SW 1271 (cell line): ENCODE data around the gene SHISAL2A.

Source experiments
- DNase-seq, 2 experiments: peaks; one replicate each; lab custom pipeline; 2025; lab: John Stamatoyannopoulos, UW

Gene SHISAL2A

DNA sequence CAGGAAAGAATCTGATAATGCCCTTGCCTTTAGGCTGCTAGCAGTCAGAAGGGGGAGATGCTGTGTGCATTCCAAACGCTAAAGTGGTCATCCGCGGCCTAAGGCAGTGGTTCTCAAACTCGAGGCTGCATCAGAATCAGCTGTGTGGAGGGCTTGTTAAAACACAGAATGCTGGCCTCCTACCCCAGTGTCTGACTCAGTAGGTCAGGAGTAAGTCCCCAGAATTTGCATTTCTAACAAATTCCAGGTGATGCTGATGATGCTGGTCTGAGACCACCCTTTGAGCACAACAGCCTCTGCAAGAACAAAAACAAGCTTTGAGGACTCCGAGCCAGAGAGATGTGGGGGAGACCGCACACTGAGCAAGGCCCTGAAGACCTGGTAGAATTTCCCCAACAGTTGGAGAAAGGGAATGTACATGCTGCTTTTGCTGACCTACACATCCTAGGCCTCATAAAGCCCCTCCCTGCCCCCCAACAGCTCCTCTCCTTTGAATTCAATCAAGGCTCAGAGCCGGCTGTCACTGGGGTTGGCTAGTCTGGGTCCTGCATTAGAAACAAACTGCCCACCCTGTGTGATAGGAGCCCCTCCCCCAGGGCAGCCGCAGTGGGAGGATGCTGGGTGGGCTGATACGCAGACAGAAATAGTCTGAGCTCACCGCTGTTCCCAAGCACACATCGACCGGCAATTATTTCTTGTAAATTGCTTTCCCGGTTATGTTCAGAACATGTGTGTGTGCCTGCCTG is 27.1 kb downstream of the SHISAL2A start:
- no peak for DNase-seq

GRCh38 chr1:52660807-52661206 is 27.8 kb downstream of the SHISAL2A start:
- DNase-seq, result no peak

GRCh38 chr1:52662645-52663313 is 29.8 kb downstream of the SHISAL2A start:
- no peak for DNase-seq

- no peak for DNase-seq
These were observed 30.7 kb downstream of the SHISAL2A start for GRCh38 chr1:52663716-52664115.

DNA sequence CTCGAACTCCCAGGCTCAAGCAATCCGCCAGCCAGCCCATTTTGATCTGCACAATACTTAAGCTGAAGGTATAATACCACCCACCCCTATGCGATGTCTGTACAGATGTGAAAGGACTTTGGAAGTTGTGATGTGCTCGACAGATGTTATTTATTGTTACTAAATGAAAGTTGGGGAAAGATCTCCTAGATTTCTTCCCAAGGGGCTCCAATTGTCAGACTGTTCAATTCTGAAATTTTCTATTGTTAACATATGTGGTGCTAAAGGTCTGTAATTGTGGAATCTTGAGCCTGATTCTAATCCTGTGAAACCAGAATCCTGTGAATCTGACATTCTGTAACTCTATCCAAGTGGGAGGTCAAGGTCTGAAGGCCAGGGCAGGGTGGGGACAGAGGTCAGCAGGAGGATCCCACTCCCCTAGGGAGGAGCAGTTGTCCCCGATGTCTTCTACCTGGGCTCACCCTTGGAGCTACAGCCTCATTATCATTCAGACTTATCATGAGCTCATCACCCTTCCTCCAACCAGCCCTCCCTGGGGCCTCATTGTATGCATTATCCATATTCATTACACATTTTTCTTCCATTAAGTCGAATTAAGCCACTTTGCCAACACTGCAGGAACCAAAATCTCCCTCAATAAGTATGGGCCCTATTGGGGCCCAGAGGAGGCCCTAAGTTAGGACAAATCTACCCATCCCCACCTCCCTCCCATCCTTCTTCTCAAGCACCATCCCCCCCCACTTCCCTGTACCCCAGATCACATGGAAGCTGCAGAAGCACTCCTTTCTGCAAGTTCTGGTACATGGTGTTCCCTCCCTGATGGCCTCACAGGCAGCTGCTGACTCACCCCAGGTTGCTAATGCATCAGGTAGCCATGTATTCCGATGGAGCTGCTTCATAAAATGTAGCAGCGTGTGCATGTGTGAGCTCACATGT is 32.3 kb downstream of the SHISAL2A start:
- DNase-seq, result no peak

GRCh38 chr1:52667290-52667689 is 34.3 kb downstream of the SHISAL2A start:
- no peak for DNase-seq

- no peak for DNase-seq
These were observed 35.0 kb downstream of the SHISAL2A start for GRCh38 chr1:52667984-52668383.

DNA sequence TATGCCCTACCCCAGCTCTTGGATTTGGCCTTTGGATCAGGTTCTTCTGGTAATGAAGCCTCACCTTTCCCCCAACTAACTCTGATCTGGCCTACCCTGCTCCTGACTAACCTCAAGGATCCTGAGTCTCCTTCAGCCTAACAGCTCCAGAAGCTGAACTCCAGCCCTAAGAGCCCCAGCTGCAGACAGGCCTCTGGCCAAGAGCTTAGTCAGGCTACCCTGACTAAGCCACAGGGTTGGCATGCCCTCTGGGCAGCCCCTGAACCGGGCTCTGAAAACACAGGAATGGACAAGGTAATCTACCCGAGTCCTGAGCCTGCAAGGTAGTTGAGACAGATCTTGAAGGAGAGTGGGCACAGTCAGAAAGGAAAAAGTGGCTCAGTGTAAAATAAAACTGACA is 35.7 kb downstream of the SHISAL2A start:
- no peak for DNase-seq

DNA sequence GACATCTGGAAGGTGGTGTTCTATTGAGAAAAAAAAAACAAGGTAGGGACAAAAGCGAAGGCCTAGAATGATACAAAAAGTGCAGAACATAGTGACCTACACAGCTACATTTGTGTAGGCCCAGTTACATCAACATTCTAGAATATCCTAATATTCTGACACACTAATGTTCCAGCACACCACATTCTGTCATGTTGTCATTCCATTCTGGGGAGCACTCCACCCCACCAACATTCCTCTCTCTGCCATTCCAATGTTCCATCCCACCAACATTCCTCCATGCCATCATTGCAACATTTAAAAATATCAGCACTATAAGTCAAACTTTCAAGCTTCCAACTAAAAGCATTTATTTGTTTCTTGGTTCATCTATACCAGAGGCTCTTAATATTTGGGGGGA is 36.7 kb downstream of the SHISAL2A start:
- no peak for DNase-seq

DNA sequence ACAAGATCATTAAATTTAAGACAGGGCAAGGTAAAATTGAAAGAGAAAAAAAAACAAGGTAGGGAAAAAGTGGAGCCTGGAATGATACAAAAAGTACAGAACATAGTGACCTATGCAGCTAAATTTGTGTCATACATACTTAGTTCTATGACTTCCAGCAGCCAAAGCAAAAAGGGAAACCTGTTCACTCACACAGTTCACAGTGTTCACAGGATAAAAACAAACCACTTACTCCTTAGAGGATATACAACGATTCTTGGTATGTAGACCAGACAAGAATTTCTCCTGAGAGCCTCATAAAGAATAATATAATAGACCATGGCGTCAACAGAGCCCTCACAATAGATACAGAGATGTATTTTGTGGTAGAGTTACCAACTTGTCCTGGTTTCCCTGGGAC is 37.6 kb downstream of the SHISAL2A start:
- no peak for DNase-seq

DNA sequence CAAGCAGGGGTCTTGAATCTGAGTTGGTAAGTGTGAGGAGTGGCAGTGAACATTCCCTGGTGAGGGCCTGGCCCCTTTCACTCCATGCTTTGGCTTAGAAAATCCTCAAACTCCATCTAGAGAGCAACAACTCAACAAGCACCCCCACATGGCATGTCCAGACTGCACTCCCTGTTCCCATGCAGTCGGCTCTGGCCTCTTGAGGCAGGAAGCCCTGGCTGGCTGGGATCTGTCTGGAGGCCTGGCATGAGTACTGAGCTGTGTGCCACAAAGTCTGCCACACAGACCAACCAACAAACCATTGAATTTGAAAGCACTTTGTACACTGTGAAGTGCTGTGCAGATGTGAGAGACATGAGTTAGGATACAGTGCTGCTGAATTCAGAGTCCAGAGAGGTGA is 40.0 kb downstream of the SHISAL2A start:
- DNase-seq, result no peak

GRCh38 chr1:52673513-52673912 is 40.5 kb downstream of the SHISAL2A start:
- DNase-seq, result no peak

DNA sequence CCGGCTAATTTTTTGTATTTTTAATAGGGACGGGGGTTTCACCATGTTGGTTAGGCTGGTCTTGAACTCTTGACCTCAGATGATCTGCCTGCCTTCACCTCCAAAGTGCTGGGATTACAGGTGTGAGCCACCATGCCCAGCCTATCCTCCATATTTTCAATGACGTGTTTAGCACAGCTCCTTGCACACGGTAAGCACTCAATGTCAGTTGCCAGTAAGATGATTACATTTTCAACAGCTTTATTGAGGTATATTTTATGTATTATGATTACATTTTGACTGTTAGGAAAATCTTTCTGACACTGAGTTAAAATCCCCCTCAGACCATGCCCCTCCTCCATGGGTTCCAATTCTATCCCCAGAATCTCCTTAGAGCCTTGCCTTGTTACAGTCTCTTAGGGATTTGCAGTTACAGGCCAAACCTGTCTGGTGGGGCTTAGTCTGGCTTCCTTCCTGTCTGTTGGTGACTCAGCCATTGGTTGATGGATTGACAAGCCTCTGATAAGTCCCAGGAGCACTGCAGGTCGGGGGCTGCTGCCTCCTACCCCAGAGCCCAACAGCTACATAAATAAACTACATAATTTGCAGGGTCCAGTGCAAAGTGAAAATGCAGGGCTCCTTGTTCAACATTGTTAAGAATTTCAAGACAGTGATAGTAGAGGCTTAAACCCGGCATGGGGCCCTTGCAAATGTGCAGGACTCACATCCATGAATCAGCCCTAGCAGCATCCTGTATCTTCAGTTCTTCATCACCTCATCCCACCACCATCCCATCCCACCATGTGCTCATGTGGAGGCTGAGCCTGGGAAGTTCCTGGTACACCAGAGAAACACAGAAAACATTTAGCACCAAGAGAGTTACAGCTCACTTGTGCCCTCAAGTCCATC is 41.8 kb downstream of the SHISAL2A start:
- no peak for DNase-seq

- DNase-seq, result no peak
These were observed 43.4 kb downstream of the SHISAL2A start for GRCh38 chr1:52676249-52676903.

- no peak for DNase-seq
These were observed 44.3 kb downstream of the SHISAL2A start for GRCh38 chr1:52677076-52677806.

DNA sequence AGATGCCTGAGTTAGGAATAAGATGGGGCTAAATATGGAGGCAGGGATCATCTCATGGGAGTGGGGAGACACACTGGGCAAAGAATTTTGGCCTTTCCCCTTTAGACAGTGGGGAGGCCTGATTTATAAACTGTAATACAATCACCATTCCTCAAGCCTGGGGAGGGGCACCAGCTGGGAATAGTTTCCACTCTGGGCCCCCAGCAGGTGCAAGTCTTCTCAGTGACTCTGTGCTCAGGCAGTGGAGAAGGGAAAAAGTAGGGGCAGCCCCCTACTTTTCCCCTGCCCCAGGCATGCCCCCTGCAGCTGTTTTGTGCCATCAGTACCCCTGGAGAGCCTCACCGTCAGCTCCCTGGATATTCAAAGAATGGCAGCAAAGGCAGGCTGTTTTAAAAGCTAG is 46.1 kb downstream of the SHISAL2A start:
- DNase-seq, result no peak

DNA sequence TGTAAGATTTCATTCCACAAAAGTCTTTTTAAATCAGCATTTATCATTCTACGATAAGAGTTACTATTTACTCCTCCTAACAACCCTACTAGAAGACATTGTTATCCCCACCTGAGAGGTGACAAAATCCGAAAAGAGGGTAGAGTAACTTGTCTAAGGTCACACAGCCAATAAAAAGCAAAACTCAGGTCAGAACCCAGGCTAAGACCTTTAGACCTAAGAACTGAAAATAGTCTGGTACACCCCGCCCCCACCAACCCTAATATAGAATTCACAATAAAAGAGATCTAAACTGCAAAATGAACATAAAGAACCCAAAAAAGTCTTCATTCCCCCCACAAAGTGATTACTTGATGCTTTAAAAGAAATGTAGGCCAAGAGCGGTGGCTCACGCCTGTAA is 46.5 kb downstream of the SHISAL2A start:
- no peak for DNase-seq

DNA sequence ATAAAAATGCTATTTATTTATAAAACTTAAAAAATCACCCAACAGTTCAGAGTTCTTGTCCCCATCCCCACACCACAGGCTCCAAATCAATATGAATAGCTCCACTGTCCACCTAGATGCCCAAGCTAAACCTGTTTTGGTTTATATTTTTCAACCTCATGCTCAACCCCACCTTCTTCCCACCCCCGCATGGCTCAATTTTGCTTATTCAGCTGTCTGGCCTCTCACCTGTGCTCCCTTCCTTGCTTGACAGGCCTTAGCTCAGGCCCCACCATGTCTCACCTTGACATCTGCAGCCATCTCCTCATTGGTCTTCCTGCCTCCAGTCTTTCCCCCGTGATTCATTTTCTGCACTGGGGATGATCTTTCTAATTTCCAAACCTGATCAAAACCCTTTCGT is 47.4 kb downstream of the SHISAL2A start:
- DNase-seq, result no peak

GRCh38 chr1:52681136-52681535 is 48.2 kb downstream of the SHISAL2A start:
- DNase-seq, result no peak

DNA sequence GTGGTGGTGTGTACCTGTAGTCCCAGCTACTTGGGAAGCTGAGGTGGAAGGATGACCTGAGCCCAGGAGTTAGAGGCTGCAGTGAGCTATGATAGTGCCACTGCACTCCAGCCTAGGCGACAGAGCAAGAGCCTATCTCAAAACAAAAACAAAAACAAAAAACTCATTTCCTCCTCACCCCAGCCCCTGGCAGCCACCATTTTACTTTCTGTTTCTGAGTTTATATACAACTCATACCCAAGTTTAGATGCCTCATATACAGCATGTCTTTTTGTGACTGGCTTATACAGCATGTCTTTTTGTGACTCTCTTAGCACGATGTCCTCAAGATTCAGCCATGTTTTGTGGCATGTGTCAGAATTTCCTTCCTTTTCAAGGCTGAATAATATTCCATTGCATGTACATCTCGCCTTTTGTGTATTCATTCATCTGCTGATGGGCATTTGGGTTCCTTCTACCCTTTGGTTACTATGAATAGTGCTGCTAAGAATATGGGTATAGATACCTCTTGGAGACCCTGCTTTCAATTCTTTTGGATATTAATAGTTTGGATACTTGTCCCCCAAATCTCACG is 50.5 kb downstream of the SHISAL2A start:
- no peak for DNase-seq
